Endothelial cell of umbilical vein (primary cell): Measurements from ENCODE around the gene JUP. TPM values are rescaled to one million over a fixed set of nuclear protein-coding genes. Genes with fewer than 3 reads are reported as not detected.

ENCODE experiments used
- BruUV-seq: library from RNA; stranded (reverse); fragments of 400-500 nt; replicated peaks from 2 replicates; lab custom pipeline; 2021; lab: Mats Ljungman, UMichigan
- CTCF ChIA-PET: fragments of 300-600, 350-600 bp; sonication (Branson Sonifier 250); formaldehyde crosslinking; loops from one replicate; lab custom pipeline; 2021; ENCODE audit warnings: antibody characterized with exemption, inconsistent platforms; lab: Charles Lee
- POLR2A ChIA-PET: fragments of 300-600, 350-600 bp; sonication (Branson Sonifier 250); formaldehyde crosslinking; loops from one replicate; lab custom pipeline; 2021; ENCODE audit warnings: antibody characterized with exemption, inconsistent platforms; lab: Charles Lee
- DNase-seq: peaks from one replicate; pipeline ENCODE4 v3.0.0-alpha.2; 2011; ENCODE audit warnings: low read depth, low spot score
- FAIRE-seq: peaks from 2 replicates; lab custom pipeline; 2011; peaks lifted over from hg19 to GRCh38; lab: Jason Lieb, UNC
- H2AFZ ChIP-seq: 2 replicates; pipeline ENCODE4 v1.6.0; 2012; ENCODE audit warnings: low read depth, low read length, control low read depth, inconsistent platforms
- H3K27ac ChIP-seq: 2 replicates; pipeline ENCODE4 v1.5.1; 2011; ENCODE audit warnings: low read depth, mild to moderate bottlenecking, control low read depth, low read length, moderate library complexity; ENCODE audit not compliant: insufficient read depth
- H3K27me3 ChIP-seq, 2 experiments: 2 replicates each; pipeline versions ENCODE4 v1.6.0 to v1.6.1; 2011; ENCODE audit warnings: low read length in 2 of 2, mixed read lengths in 1 of 2; ENCODE audit not compliant: control insufficient read depth in 2 of 2, insufficient read depth in 2 of 2
- H3K36me3 ChIP-seq, 2 experiments: 2 replicates in 1 of 2; 3 replicates in 1 of 2; pipeline ENCODE4 v1.5.1; 2011; ENCODE audit warnings: low read length in 2 of 2, mild to moderate bottlenecking in 1 of 2, moderate library complexity in 1 of 2; ENCODE audit not compliant: control insufficient read depth in 2 of 2, insufficient read depth in 2 of 2; ENCODE audit errors: extremely low read depth in 1 of 2
- H3K4me1 ChIP-seq: 3 replicates; pipeline ENCODE4 v1.5.1; 2011; ENCODE audit warnings: mild to moderate bottlenecking, low read length; ENCODE audit not compliant: control insufficient read depth, insufficient read depth; ENCODE audit errors: extremely low read depth
- H3K4me2 ChIP-seq: 2 replicates; pipeline ENCODE4 v1.6.1; 2011; ENCODE audit warnings: low read length, control low read depth, mixed read lengths; ENCODE audit not compliant: insufficient read depth
- H3K4me3 ChIP-seq, 3 experiments: fragments of 200-600 bp in 1 of 3; sonication (generic), shearing (Covaris generic) in 1 of 3; replicated peaks in 1 of 3; 2 replicates each; pipeline ENCODE4 v1.5.1; 2011 to 2016; ENCODE audit warnings: control low read depth in 3 of 3, low read length in 3 of 3, mild to moderate bottlenecking in 2 of 3, inconsistent platforms in 1 of 3, low read depth in 1 of 3, moderate library complexity in 1 of 3; ENCODE audit not compliant: insufficient read depth in 1 of 3
- H3K79me2 ChIP-seq: 2 replicates; pipeline ENCODE4 v1.6.0; 2012; ENCODE audit warnings: low read length, inconsistent platforms; ENCODE audit not compliant: control insufficient read depth, insufficient read depth
- H3K9ac ChIP-seq: replicated peaks from 2 replicates; pipeline ENCODE3; 2011; ENCODE audit warnings: low read length, control low read depth; ENCODE audit not compliant: insufficient read depth; ENCODE audit errors: extremely low read depth
- H3K9me1 ChIP-seq: replicated peaks from 3 replicates; pipeline ENCODE4 v1.6.0; 2011; ENCODE audit warnings: mild to moderate bottlenecking, low read length; ENCODE audit not compliant: control insufficient read depth, insufficient read depth; ENCODE audit errors: extremely low read depth
- H3K9me3 ChIP-seq: replicated peaks from 2 replicates; pipeline ENCODE4 v1.5.1; 2012; ENCODE audit warnings: low read length, inconsistent platforms; ENCODE audit not compliant: control insufficient read depth, insufficient read depth
- H4K20me1 ChIP-seq: replicated peaks from 2 replicates; pipeline ENCODE3; 2011; ENCODE audit warnings: mild to moderate bottlenecking, low read length; ENCODE audit not compliant: control insufficient read depth, insufficient read depth; ENCODE audit errors: extremely low read depth
- CTCF ChIP-seq, 2 donors: IDR thresholded peaks; 1 replicate in 1 of 2; 2 replicates in 1 of 2; pipeline ENCODE4 v1.5.1; 2011; ENCODE audit warnings: low read length in 2 of 2, mild to moderate bottlenecking in 2 of 2, moderate library complexity in 2 of 2, control low read depth in 1 of 2, inconsistent platforms in 1 of 2, low read depth in 1 of 2; ENCODE audit not compliant: insufficient read depth in 1 of 2; ENCODE audit errors: extremely low read depth in 1 of 2
- EZH2 ChIP-seq: IDR thresholded peaks from 2 replicates; pipeline ENCODE4 v1.6.1; 2012; ENCODE audit warnings: borderline replicate concordance, low read depth, mild to moderate bottlenecking, moderate library complexity, low read length, inconsistent platforms; ENCODE audit not compliant: severe bottlenecking
- FOS ChIP-seq: IDR thresholded peaks from 2 replicates; pipeline ENCODE4 v1.6.1; 2011; ENCODE audit warnings: mild to moderate bottlenecking, low read length, moderate library complexity, borderline replicate concordance; ENCODE audit not compliant: insufficient read depth
- GATA2 ChIP-seq: IDR thresholded peaks from 2 replicates; pipeline ENCODE4 v1.7.0; 2011; ENCODE audit warnings: low read depth, mild to moderate bottlenecking, moderate library complexity, mixed read lengths, low read length; ENCODE audit not compliant: insufficient read length, insufficient read depth
- JUN ChIP-seq: IDR thresholded peaks from 2 replicates; pipeline ENCODE4 v1.6.1; 2011; ENCODE audit warnings: borderline replicate concordance, low read depth; ENCODE audit not compliant: insufficient read length, insufficient read depth
- MAX ChIP-seq: IDR thresholded peaks from 2 replicates; pipeline ENCODE4 v1.6.1; 2011; ENCODE audit not compliant: insufficient read depth, insufficient read length
- MYC ChIP-seq: IDR thresholded peaks from one replicate; pipeline ENCODE4 v1.6.1; 2011; ENCODE audit warnings: mild to moderate bottlenecking, low read depth, low read length
- POLR2A ChIP-seq: IDR thresholded peaks from 2 replicates; pipeline ENCODE4 v1.6.1; 2012; ENCODE audit warnings: low read depth, mild to moderate bottlenecking, control low read depth, low read length
- POLR2AphosphoS5 ChIP-seq: IDR thresholded peaks from 2 replicates; pipeline ENCODE4 v1.6.1; 2012; ENCODE audit warnings: low read depth, mild to moderate bottlenecking, control low read depth, low read length, moderate library complexity; ENCODE audit not compliant: insufficient read depth
- dilution Hi-C: fragments of 300-500 bp; cut with MboI; formaldehyde crosslinking; loops from one replicate; pipeline ENCODE4 v1.15.0; 2019; ENCODE audit warnings: low sequenced_read_pairs; ENCODE audit not compliant: extremely low pct_ligation_motif_present
- intact Hi-C: fragments of 100-400 bp; cut with micrococcal nuclease; formaldehyde crosslinking; loops from one replicate; pipeline ENCODE4 v1.10.0; 2022
- polyA plus RNA-seq, 4 experiments: library from polyadenylated mRNA; depleted of rRNA in 3 of 4; stranded (reverse) in 3 of 4; unstranded in 1 of 4; fragments of >200 nt; gene quantifications; 2 replicates each; pipeline versions ENCODE4 v1.2.1 to v1.2.3, GENCODE V29; 2011 to 2012; ENCODE audit warnings: missing spikeins in 1 of 4
- total RNA-seq: library from RNA; stranded (reverse); gene quantifications from 2 replicates; pipeline ENCODE4 v1.2.3, GENCODE V29; 2021

JUP gene
- total and polyA plus RNA-seq, 2 donors (not counting 3 experiments of a cell fraction or from before 2014, with no cell fraction given), result 98.0 to 171 TPM

- FAIRE-seq, result no peak
- no peaks in the 10 kb centered on the region for H3K79me2 ChIP-seq
- H3K4me3 ChIP-seq, result no peak overlapping the region
- no peaks in the 10 kb centered on the region for H4K20me1 ChIP-seq
- no peak for DNase-seq
- no peak overlapping the region for H3K4me2 ChIP-seq
- ChIA-PET CTCF (interaction anchor here (0.8 to 9.8 kb wide), 4 partner anchors 8 to 24 kb away, joined by 5 to 98 read pairs (median 36); partner anchors contain the start of gene JUP), POLR2A (interaction anchor here (2.0 kb wide), 1 partner anchor 11 kb away, joined by 9 read pairs; the partner anchor contains the start of gene JUP)
- no peaks in the 10 kb centered on the region for H3K36me3 ChIP-seq
- dilution Hi-C loops (no loop called here), intact Hi-C loops (no loop called here)
- H3K9ac ChIP-seq, result no peak overlapping the region
- H3K4me1 ChIP-seq, result peaks cover 25% of the 10 kb centered on the region
- no TSS peak for BruUV-seq
- no peak overlapping the region for H3K27ac ChIP-seq
- H2AFZ ChIP-seq, result no peak overlapping the region
- no peak for TF ChIP-seq EZH2
- TF ChIP-seq FOS, result no peak
- no peak for TF ChIP-seq POLR2AphosphoS5
- TF ChIP-seq MAX, result no peak
- H3K9me1 ChIP-seq, result no peaks in the 10 kb centered on the region
- H3K9me3 ChIP-seq, result no peaks in the 10 kb centered on the region
- H3K27me3 ChIP-seq, result no peaks in the 10 kb centered on the region
Measured at GRCh38 chr17:41797377-41797776, 10.9 kb upstream of the JUP start.

GRCh38 chr17:41796121-41796895 is 9.8 kb upstream of the JUP start:
- no peak overlapping the region for H3K9ac ChIP-seq
- H3K9me1 ChIP-seq, result no peaks in the 10 kb centered on the region
- CTCF ChIA-PET, result interaction anchor here (0.8 to 9.8 kb wide), 6 partner anchors 10 to 65 kb away, joined by 3 to 98 read pairs (median 6); partner anchors contain the start of genes FKBP10, JUP and P3H4
- no peak overlapping the region for H3K4me2 ChIP-seq
- POLR2A ChIA-PET, result interaction anchor here (1.0 kb wide), 1 partner anchor 10 kb away, joined by 3 read pairs; the partner anchor contains the start of gene JUP
- no peaks in the 10 kb centered on the region for H4K20me1 ChIP-seq
- no peaks in the 10 kb centered on the region for H3K36me3 ChIP-seq
- H3K4me1 ChIP-seq, result peaks cover 22% of the 10 kb centered on the region
- FAIRE-seq, result no peak
- no peak overlapping the region for H3K27ac ChIP-seq
- dilution Hi-C loops, result no loop called here
- TF ChIP-seq FOS (no peak), JUN (no peak), MYC (no peak), EZH2 (no peak), GATA2 (no peak), POLR2A (no peak), MAX (no peak), POLR2AphosphoS5 (no peak), CTCF (IDR thresholded peaks at IDR 0.05; ENCODE audit: extremely low read depth in 1 of 2, insufficient read depth in 1 of 2, low read depth in 1 of 2, low read length in 2 of 2) (no peak)
- no peaks in the 10 kb centered on the region for H3K27me3 ChIP-seq
- no peak overlapping the region for H2AFZ ChIP-seq
- intact Hi-C loops, result no loop called here
- H3K9me3 ChIP-seq, result no peaks in the 10 kb centered on the region
- no peak overlapping the region for H3K4me3 ChIP-seq
- DNase-seq, result no peak
- no peaks in the 10 kb centered on the region for H3K79me2 ChIP-seq
- BruUV-seq, result no TSS peak
